ENCODE data around the gene MAP4K5.

DNA sequence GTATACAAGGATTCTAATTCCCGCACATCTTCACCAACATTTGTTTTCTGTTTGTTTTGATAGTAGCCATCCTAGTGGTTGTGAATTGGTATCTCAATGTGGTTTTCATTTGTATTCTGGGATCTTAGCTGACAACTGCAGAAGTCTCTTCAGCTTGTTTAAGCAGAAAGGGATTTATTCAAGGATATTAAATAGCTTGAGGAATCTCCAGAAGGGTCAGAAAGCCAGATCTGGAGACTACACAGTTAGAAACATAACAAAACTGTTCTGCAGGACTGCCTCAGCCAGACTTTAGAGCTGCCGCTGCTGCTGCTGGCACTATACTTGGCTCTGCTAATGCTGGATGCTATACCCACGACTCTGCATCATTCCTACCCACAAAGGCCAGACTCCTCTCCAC lies 122.3 kb downstream of the MAP4K5 start:
- TF ChIP-seq, protein P1, sequence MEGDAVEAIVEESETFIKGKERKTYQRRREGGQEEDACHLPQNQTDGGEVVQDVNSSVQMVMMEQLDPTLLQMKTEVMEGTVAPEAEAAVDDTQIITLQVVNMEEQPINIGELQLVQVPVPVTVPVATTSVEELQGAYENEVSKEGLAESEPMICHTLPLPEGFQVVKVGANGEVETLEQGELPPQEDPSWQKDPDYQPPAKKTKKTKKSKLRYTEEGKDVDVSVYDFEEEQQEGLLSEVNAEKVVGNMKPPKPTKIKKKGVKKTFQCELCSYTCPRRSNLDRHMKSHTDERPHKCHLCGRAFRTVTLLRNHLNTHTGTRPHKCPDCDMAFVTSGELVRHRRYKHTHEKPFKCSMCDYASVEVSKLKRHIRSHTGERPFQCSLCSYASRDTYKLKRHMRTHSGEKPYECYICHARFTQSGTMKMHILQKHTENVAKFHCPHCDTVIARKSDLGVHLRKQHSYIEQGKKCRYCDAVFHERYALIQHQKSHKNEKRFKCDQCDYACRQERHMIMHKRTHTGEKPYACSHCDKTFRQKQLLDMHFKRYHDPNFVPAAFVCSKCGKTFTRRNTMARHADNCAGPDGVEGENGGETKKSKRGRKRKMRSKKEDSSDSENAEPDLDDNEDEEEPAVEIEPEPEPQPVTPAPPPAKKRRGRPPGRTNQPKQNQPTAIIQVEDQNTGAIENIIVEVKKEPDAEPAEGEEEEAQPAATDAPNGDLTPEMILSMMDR (IDR thresholded peaks at IDR 0.05) = no peak
- no peak for TF ChIP-seq POLR2A (IDR thresholded peaks at IDR 0.05)
